Psoas muscle (tissue), 8 donors: Measurements from ENCODE around the gene ERP44. TPM values are rescaled to one million over a fixed set of nuclear protein-coding genes. Genes with fewer than 3 reads are reported as not detected.
"Not testable (repeated sequence)": the region's sequence is repeated elsewhere in the genome, so short reads cannot be mapped to it uniquely, and the experiment has no call there.

Source experiments
- ATAC-seq, 4 donors: fragments of 200-7000 bp; cut with Tn5 transposase; one replicate each; pipeline ENCODE4 v1.9.1; 2020; ENCODE audit warnings: moderate library complexity in 3 of 4, mild to moderate bottlenecking in 2 of 4
- DNase-seq, 2 donors: peaks; one replicate each; pipeline ENCODE4 v3.0.0-alpha.2; 2020
- H3K27ac ChIP-seq: fragments of 200-600 bp; one replicate; pipeline ENCODE4 v1.8.0; 2022
- H3K27me3 ChIP-seq, 3 donors: fragments of 200-600 bp in 1 of 3; one replicate each; pipeline versions ENCODE4 v1.6.1 to v1.8.0; 2013 to 2022; ENCODE audit warnings: low read length in 2 of 3, mild to moderate bottlenecking in 2 of 3, moderate library complexity in 1 of 3; ENCODE audit not compliant: insufficient read depth in 3 of 3
- H3K36me3 ChIP-seq, 2 donors: fragments of 200-600 bp in 1 of 2; one replicate each; pipeline versions ENCODE4 v1.6.1 to v1.8.0; 2013 to 2022; ENCODE audit warnings: low read depth in 1 of 2, mild to moderate bottlenecking in 1 of 2, moderate library complexity in 1 of 2; ENCODE audit not compliant: insufficient read depth in 1 of 2
- H3K4me1 ChIP-seq: fragments of 200-600 bp; one replicate; pipeline ENCODE4 v1.8.0; 2022
- H3K4me3 ChIP-seq: fragments of 200-600 bp; one replicate; pipeline ENCODE4 v1.8.0; 2022; ENCODE audit warnings: mild to moderate bottlenecking
- H3K9me3 ChIP-seq: fragments of 200-600 bp; one replicate; pipeline ENCODE4 v1.8.0; 2022
- WGBS, 3 donors: extraction: QIAGEN DNeasy Blood & Tissue Kit; methylation state at CpG; one replicate each; pipeline versions ENCODE4 v1.1.6 to v1.1.7; 2013; 5-methylcytosine and 5-hydroxymethylcytosine counted together
- intact Hi-C, 2 donors: fragments of 100-400 bp; cut with DNase I; formaldehyde crosslinking; loops; one replicate each; pipeline versions ENCODE4 v1.11.0 to v1.14.2; 2022
- long read RNA-seq, 2 donors: library from polyadenylated mRNA; unstranded; transcript quantifications; one replicate each; pipeline ENCODE4 v2.0.0, GENCODE V29; 2021
- polyA plus RNA-seq, 3 donors: library from polyadenylated mRNA; stranded (reverse); fragments of 200-250 nt; gene quantifications; one replicate each; pipeline ENCODE4 v1.2.3, GENCODE V29; 2013
- total RNA-seq, 4 donors: library from RNA; stranded (reverse); fragmentation: NEBNext Ultra II Directional in 2 of 4; extraction: Animal tissue kit (Norgen Biotek cat#: 25700) in 2 of 4; gene quantifications; one replicate each; pipeline versions ENCODE4 v1.2.1 to v1.2.4, GENCODE V29; 2021 to 2023
- TF ChIP-seq, protein P1 (sequence below): fragments of 200-600 bp; IDR thresholded peaks from one replicate; pipeline ENCODE4 v1.8.0; 2022; ENCODE audit warnings: antibody characterized with exemption
- donor health status: healthy with polysubstance abuse.
- donor health status: DM: no; HTN: no; CAD: no; lungs with moderate emphysema.
- donor health status: Bipolar disorder and iron deficiency.
- donor health status: healthy.
- donor health status: DM: yes; HTN: yes; CAD: no.
- donor health status: DM: no; HTN: no; CAD: no.
- donor health status: DM: no; HTN: no; CAD: no.
- donor health status: DM: yes; HTN: yes; CAD: no.

ERP44 gene
- total RNA-seq (10 to 100 TPM in 2 of 4 donors, 1 to 10 TPM in 2; 7.5 to 12.1 (median 9.9) TPM), polyA plus RNA-seq (10 to 100 TPM; 10.9 to 14.3 (median 10.9) TPM)
- long read RNA-seq, donor 1, full-length matches to known transcripts, result 32 of 33 reads
- long read RNA-seq, donor 1, partial matches to known transcripts, result 1 of 33 reads
- long read RNA-seq, donor 1, other reads (novel, unspliced or antisense), result 0 of 33 reads
- long read RNA-seq, donor 2, full-length matches to known transcripts, result 68 of 82 reads
- long read RNA-seq, donor 2, partial matches to known transcripts, result 4 of 82 reads
- long read RNA-seq, donor 2, other reads (novel, unspliced or antisense), result 10 of 82 reads

DNA sequence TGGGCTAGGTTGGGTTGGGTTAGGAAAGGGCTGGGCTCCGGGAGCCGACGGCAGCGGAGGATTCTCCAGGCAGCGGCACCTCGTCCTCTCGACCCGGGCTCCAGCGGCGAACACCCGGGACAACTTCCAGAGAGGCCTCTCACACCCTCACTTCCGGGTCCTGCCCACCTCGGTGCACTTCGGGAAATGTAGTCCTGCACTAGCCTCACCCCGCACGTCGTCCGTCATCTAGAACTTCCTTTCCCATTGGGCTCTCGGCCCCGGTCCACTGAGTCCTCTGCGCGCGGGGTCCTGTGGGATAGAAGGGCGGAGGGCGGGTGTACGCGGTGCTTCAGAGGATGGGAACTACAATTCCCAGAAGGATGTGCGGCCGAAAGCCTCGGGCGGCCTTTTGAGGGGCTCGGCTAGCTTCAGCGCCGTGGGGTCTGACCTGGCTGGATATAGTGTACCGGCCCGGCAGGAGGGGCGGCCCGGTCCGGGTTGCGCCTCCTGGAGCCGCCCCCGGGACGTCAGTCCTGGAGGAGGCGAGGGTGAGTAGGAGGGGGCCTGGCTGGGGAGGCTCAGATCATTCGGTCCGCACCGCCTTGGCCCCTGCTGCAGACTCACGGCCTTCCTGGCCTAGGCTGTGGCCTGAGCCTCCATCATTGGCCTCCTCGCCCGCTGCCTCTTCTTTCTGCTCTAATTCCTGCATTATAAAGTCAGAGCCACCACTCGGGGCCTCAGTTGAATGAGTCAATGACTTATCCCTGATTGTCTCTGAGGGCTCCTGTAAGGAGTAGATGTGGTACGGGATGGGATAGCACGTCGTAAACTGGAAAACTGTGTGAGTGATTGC is at the start of gene ERP44, which contains the start of gene INVS:
TSS of gene ERP44 (minus strand) at position 114 of the 835 bp plus-strand sequence. CDS start 160 bp downstream, outside the sequence.
TSS of gene INVS (plus strand) at position 357 of the 835 bp plus-strand sequence. CDS start 5,279 bp downstream, outside the sequence.
- intact Hi-C loops, result loop anchor here in 1 of 2 donors (10.0 kb wide), 1 partner anchor 116 kb away; no protein-coding TSS in a partner anchor
- peak within 1 kb of the TSS; percentile 99 for H3K4me3 ChIP-seq

DNA sequence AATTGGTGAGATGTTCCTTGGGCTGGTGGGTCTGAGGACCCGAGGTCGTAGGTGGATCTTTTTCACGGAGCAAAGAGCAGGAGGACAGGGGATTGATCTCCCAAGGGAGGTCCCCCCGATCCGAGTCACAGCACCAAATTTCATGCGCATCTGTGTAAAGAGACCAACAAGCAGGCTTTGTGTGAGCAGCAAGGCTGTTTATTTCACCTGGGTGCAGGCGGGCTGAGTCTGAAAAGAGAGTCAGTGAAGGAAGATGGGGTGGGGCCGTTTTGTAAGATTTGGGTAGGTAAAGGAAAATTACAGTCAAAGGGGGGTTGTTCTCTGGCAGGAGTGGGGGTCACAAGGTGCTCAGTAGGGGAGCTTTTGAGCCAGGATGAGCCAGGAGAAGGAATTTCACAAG is 47.2 kb upstream of the ERP44 start:
- H3K4me3 ChIP-seq, H3K9me3 ChIP-seq, H3K27me3 ChIP-seq, H3K27ac ChIP-seq, H3K4me1 ChIP-seq, DNase-seq, intact Hi-C loops, H3K36me3 ChIP-seq, ATAC-seq: not testable (repeated sequence)
- 86 to 92% (median 88%) methylated on average over 7 to 8 of the region's 8 CpGs for whole genome bisulfite sequencing, 3 donors

More for the DNA sequence above, at the start of gene ERP44, which contains the start of gene INVS:
- WGBS, 3 donors, result 0% methylated on average over 46 to 54 of the region's 54 CpGs
- peaks cover 32% of the 10 kb centered on the region for H3K4me1 ChIP-seq
- H3K9me3 ChIP-seq, result no peaks in the 10 kb centered on the region
- H3K27me3 ChIP-seq, result no peaks in the 10 kb centered on the region
- peaks cover 0 to 22% of the 10 kb centered on the region in 2 donors for H3K36me3 ChIP-seq
- peak; percentile 99 for DNase-seq
- TF ChIP-seq, protein P1, sequence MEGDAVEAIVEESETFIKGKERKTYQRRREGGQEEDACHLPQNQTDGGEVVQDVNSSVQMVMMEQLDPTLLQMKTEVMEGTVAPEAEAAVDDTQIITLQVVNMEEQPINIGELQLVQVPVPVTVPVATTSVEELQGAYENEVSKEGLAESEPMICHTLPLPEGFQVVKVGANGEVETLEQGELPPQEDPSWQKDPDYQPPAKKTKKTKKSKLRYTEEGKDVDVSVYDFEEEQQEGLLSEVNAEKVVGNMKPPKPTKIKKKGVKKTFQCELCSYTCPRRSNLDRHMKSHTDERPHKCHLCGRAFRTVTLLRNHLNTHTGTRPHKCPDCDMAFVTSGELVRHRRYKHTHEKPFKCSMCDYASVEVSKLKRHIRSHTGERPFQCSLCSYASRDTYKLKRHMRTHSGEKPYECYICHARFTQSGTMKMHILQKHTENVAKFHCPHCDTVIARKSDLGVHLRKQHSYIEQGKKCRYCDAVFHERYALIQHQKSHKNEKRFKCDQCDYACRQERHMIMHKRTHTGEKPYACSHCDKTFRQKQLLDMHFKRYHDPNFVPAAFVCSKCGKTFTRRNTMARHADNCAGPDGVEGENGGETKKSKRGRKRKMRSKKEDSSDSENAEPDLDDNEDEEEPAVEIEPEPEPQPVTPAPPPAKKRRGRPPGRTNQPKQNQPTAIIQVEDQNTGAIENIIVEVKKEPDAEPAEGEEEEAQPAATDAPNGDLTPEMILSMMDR, result no peak
- peak; percentile 95 to 98 (median 97) for ATAC-seq
- peak within 1 kb of the TSS; percentile 97 for H3K27ac ChIP-seq

DNA sequence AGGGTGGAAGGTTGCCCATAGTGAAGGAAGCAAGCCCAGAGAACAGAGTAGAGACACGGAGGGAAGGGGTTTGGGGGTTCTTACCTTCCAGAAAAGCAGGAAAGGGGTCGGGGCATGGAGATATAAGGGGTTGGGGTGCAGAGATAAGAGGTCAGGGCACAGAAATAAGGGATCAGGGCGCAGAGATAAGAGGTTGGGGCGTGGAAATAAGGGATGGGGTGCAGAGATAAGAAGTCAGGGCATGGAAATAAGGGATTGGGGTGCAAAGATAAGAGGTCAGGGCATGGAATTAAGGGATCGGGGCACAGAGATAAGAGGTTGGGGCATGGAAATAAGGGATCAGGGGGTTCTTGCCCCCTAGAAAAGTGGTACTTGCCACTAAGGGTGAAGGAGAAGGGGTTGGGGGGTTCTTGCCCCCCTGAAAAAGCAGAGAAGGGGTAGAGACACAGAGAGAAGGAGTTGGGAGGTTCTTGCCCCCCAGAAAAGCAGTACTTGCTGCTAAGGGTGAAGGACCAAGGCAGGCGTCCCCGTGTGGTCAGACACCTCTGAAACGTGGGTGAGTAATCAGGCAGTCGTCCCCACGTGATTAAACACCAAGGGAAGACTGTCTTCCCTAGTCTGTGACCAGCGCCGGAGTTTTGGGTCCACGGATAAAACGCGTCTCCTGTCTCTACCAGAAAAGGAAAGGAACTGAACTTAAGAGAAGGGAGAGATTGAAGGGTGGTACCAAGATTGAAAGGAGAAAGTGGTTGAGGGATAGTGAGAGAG is 46.6 kb upstream of the ERP44 start:
- H3K4me1 ChIP-seq, intact Hi-C loops, ATAC-seq, H3K27me3 ChIP-seq, H3K4me3 ChIP-seq, H3K9me3 ChIP-seq, H3K27ac ChIP-seq, H3K36me3 ChIP-seq, DNase-seq: not testable (repeated sequence)
- 89 to 93% (median 91%) methylated on average over 15 of the region's 15 CpGs for WGBS, 3 donors

DNA sequence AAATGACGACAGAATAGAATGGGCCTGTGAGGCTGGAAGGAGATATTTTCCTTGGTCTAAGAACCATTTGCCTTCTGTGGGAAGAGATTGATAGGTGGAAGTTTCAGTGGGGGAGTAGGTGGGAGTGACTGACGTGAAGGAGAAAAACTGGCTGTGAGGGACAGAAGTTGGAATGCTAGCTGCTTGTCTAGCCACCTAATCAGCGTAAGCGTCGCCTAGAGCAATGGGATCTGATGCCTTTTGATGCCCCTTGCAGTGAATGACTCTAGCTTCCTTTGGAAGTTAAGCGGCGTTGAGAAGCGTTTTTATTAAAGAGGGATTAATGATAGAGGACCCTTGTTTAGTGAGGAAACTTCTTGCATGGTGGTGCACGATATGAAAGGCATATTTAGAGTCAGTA is 43.1 kb upstream of the ERP44 start:
- H3K4me1 ChIP-seq, H3K9me3 ChIP-seq, H3K27ac ChIP-seq, ATAC-seq, H3K27me3 ChIP-seq, H3K4me3 ChIP-seq, H3K36me3 ChIP-seq, DNase-seq, intact Hi-C loops: not testable (repeated sequence)
- 96 to 98% (median 97%) methylated on average over 9 of the region's 9 CpGs for WGBS, 3 donors

DNA sequence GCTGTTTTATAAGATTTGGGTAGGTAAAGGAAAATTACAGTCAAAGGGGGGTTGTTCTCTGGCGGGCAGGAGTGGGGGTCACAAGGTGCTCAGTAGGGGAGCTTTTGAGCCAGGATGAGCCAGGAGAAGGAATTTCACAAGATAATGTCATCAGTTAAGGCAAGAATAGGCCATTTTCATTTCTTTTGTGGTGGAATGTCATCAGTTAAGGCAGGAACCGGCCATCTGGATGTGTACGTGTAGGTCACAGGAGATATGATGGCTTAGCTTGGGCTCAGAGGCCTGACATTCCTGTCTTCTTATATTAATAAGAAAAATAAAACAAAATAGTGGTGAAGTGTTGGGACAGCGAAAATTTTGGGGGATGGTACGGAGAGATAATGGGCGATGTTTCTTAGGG is 41.5 kb upstream of the ERP44 start:
- H3K36me3 ChIP-seq, intact Hi-C loops, DNase-seq, H3K4me3 ChIP-seq, H3K9me3 ChIP-seq, ATAC-seq, H3K4me1 ChIP-seq, H3K27ac ChIP-seq, H3K27me3 ChIP-seq: not testable (repeated sequence)
- WGBS, 3 donors, result 96 to 99% (median 96%) methylated on average over 4 to 6 of the region's 6 CpGs

DNA sequence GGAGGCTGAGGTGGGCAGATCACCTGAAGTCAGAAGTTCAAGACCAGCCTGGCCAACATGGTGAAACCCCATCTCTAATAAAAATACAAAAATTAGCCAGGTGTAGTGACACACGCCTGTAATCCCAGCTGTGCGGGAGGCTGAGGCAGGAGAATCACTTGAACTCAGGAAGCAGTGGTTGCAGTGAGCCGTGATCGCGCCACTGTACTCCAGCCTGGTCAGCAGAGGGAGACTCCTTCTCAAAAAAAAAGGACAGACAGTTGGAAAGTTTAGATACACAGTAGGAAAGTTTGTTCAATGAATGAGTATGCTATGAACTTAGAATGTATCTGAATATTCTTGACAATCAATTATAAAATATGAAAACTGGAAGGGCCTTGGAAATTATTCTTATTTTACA is 38.0 kb upstream of the ERP44 start:
- not testable (repeated sequence) for H3K27ac ChIP-seq, H3K9me3 ChIP-seq, H3K27me3 ChIP-seq

More for the DNA sequence above, 38.0 kb upstream of the ERP44 start:
- WGBS, 3 donors, result 95 to 97% (median 95%) methylated on average over 5 of the region's 5 CpGs
- H3K4me3 ChIP-seq, H3K4me1 ChIP-seq, ATAC-seq, intact Hi-C loops, H3K36me3 ChIP-seq, DNase-seq: not testable (repeated sequence)
